Hepatocyte (in vitro differentiated cells): ENCODE data around the gene ZBTB1. TPM values are rescaled to one million over a fixed set of nuclear protein-coding genes. Genes with fewer than 3 reads are reported as not detected.

Experiments used
- DNase-seq: peaks from one replicate; pipeline ENCODE4 v3.0.0-alpha.2; 2016; ENCODE audit warnings: low spot score
- H2AFZ ChIP-seq: fragments of 200-600 bp; sonication (generic); 2 replicates; pipeline ENCODE4 v1.6.0; 2016; ENCODE audit warnings: antibody characterized with exemption, mild to moderate bottlenecking
- H3K27ac ChIP-seq: fragments of 200-600 bp; sonication (generic); 2 replicates; pipeline ENCODE4 v1.5.1; 2016; ENCODE audit warnings: mild to moderate bottlenecking
- H3K27me3 ChIP-seq: fragments of 200-600 bp; sonication (generic); 2 replicates; pipeline ENCODE4 v1.6.1; 2016
- H3K36me3 ChIP-seq: fragments of 200-600 bp; sonication (generic); replicated peaks from 2 replicates; pipeline ENCODE4 v1.5.1; 2016; ENCODE audit warnings: low read depth; ENCODE audit not compliant: insufficient read depth
- H3K4me1 ChIP-seq: fragments of 200-600 bp; sonication (generic); 2 replicates; pipeline ENCODE4 v1.5.1; 2016; ENCODE audit warnings: mild to moderate bottlenecking, moderate library complexity; ENCODE audit not compliant: insufficient read depth
- H3K4me2 ChIP-seq: fragments of 200-600 bp; sonication (generic); 2 replicates; pipeline ENCODE4 v1.6.0; 2016
- H3K4me3 ChIP-seq: fragments of 200-600 bp; sonication (generic); 2 replicates; pipeline ENCODE4 v1.5.1; 2016; ENCODE audit warnings: mild to moderate bottlenecking
- H3K79me2 ChIP-seq: fragments of 200-600 bp; sonication (generic); 2 replicates; pipeline ENCODE4 v1.6.0; 2017; ENCODE audit warnings: mild to moderate bottlenecking
- H3K9me2 ChIP-seq: fragments of 200-600 bp; sonication (generic); replicated peaks from 2 replicates; pipeline ENCODE4 v1.6.0; 2017; ENCODE audit warnings: mild to moderate bottlenecking; ENCODE audit not compliant: insufficient read depth
- H3K9me3 ChIP-seq: fragments of 200-600 bp; sonication (generic); 2 replicates; pipeline ENCODE4 v1.5.1; 2016; ENCODE audit warnings: low read depth, mild to moderate bottlenecking
- H4K20me1 ChIP-seq: fragments of 200-600 bp; sonication (generic); 2 replicates; pipeline ENCODE4 v1.6.0; 2016; ENCODE audit warnings: mild to moderate bottlenecking; ENCODE audit not compliant: insufficient read depth, poor library complexity, severe bottlenecking
- CTCF ChIP-seq: fragments of 200-600 bp; sonication (generic); IDR thresholded peaks from 2 replicates; pipeline ENCODE4 v1.5.1; 2016; ENCODE audit warnings: antibody characterized with exemption, mild to moderate bottlenecking; ENCODE audit not compliant: poor library complexity
- EZH2 ChIP-seq: fragments of 200-600 bp; sonication (generic); IDR thresholded peaks from 2 replicates; pipeline ENCODE4 v1.6.1; 2016; ENCODE audit warnings: antibody characterized with exemption, mild to moderate bottlenecking, borderline replicate concordance
- EZH2phosphoT487 ChIP-seq: fragments of 200-600 bp; sonication (generic); IDR thresholded peaks from one replicate; pipeline ENCODE4 v1.6.1; 2018; ENCODE audit warnings: antibody characterized with exemption, mild to moderate bottlenecking, low read depth, moderate library complexity; ENCODE audit not compliant: unreplicated experiment, severe bottlenecking
- WGBS: methylation state at CpG from one replicate; pipeline ENCODE4 v1.1.6; 2016; ENCODE audit warnings: low lambda C conversion rate; ENCODE audit errors: missing lambda C conversion rate; 5-methylcytosine and 5-hydroxymethylcytosine counted together
- polyA plus RNA-seq: library from polyadenylated mRNA; unstranded; fragments of >200 nt; fragmentation: Nextera tagmentation; extraction: Ambion mirVana; gene quantifications from 2 replicates; pipeline ENCODE4 v1.2.1, GENCODE V29; 2016
- small RNA-seq: library from RNA; depleted of rRNA; stranded (forward); fragments of <200 nt; gene quantifications from one replicate; pipeline ENCODE3, GENCODE V24; 2014
- total RNA-seq: library from RNA; depleted of rRNA; stranded (reverse); fragments of >200 nt; gene quantifications from 2 replicates; pipeline ENCODE4 v1.2.3, GENCODE V29; 2014

The ZBTB1 gene
- total and polyA plus RNA-seq, 2 experiments from 2014 or later: 30.3 to 60.4 TPM

GRCh38 chr14:64572386-64573104 is 68.0 kb downstream of the ZBTB1 start:
- Histone ChIP-seq H3K4me3 (no peak overlapping the region), H3K9me2 (no peaks in the 10 kb centered on the region), H3K79me2 (no peaks in the 10 kb centered on the region), H3K27me3 (no peaks in the 10 kb centered on the region), H3K27ac (no peak overlapping the region), H3K4me1 (peaks cover 14% of the 10 kb centered on the region), H2AFZ (no peak overlapping the region), H4K20me1 (no peaks in the 10 kb centered on the region), H3K4me2 (no peak overlapping the region), H3K36me3 (no peaks in the 10 kb centered on the region), H3K9me3 (no peaks in the 10 kb centered on the region)
- no peak for DNase-seq
- TF ChIP-seq EZH2: no peak
- no peak for TF ChIP-seq EZH2phosphoT487
- no peak for TF ChIP-seq CTCF

- Histone ChIP-seq H3K9me2 (no peaks in the 10 kb centered on the region), H3K4me2 (no peak overlapping the region), H3K9me3 (no peaks in the 10 kb centered on the region), H3K27ac (no peak overlapping the region), H4K20me1 (no peaks in the 10 kb centered on the region), H2AFZ (no peak overlapping the region), H3K79me2 (no peaks in the 10 kb centered on the region), H3K4me3 (no peak overlapping the region), H3K27me3 (no peaks in the 10 kb centered on the region), H3K36me3 (no peaks in the 10 kb centered on the region), H3K4me1 (peaks cover 14% of the 10 kb centered on the region)
- no peak for DNase-seq
- TF ChIP-seq EZH2phosphoT487 (no peak), CTCF (no peak), EZH2 (no peak)
- 81% methylated on average over 3 of the region's 3 CpGs for WGBS
Measured at GRCh38 chr14:64573109-64573508, 68.5 kb downstream of the ZBTB1 start.

Small RNAs within 50 kb of the gene (small RNA-seq; reads per million reads assigned to genes)
- not detected for gene AL049869.4

Other genes with a start within 250 kb of the ZBTB1 start
- 0.28 and 1.00 TPM in 2 replicates for gene ESR2, start 210.4 kb upstream of the ZBTB1 start, total RNA-seq
- 0.26 TPM in 1 of 2 replicates, not detected in the other for gene ESR2, start 210.4 kb upstream of the ZBTB1 start, polyA plus RNA-seq
- gene MTHFD1, start 116.4 kb upstream of the ZBTB1 start, total RNA-seq: 19.5 and 29.5 TPM in 2 replicates
- 24.4 and 31.9 TPM in 2 replicates for gene MTHFD1, start 116.4 kb upstream of the ZBTB1 start, polyA plus RNA-seq
- gene AKAP5, start 39.3 kb upstream of the ZBTB1 start, total RNA-seq: 7.8 and 9.4 TPM in 2 replicates
- gene AKAP5, start 39.3 kb upstream of the ZBTB1 start, polyA plus RNA-seq: 0.60 and 1.4 TPM in 2 replicates
- gene ZBTB25, start 932 bp upstream of the ZBTB1 start, total RNA-seq: 7.2 and 8.4 TPM in 2 replicates
- 7.0 and 8.4 TPM in 2 replicates for gene ZBTB25, start 932 bp upstream of the ZBTB1 start, polyA plus RNA-seq
- 0.93 and 3.3 TPM in 2 replicates for gene HSPA2, start 36.0 kb downstream of the ZBTB1 start, total RNA-seq
- gene HSPA2, start 36.0 kb downstream of the ZBTB1 start, polyA plus RNA-seq: 2.9 and 5.0 TPM in 2 replicates
- gene PPP1R36, start 45.2 kb downstream of the ZBTB1 start, total RNA-seq: 0.20 and 0.23 TPM in 2 replicates
- gene PPP1R36, start 45.2 kb downstream of the ZBTB1 start, polyA plus RNA-seq: 0.11 TPM in 1 of 2 replicates, not detected in the other
- gene PLEKHG3, start 199.7 kb downstream of the ZBTB1 start, total RNA-seq: 41.8 and 54.2 TPM in 2 replicates
- gene PLEKHG3, start 199.7 kb downstream of the ZBTB1 start, polyA plus RNA-seq: 37.1 and 42.7 TPM in 2 replicates